ENCODE data around the gene HTRA3. TPM values are rescaled to one million over a fixed set of nuclear protein-coding genes. Genes with fewer than 3 reads are reported as not detected.

HTRA3 gene
- total RNA-seq, 2 experiments from 2014 or later = not detected

- no peaks in the 10 kb centered on the region for H3K4me1 Mint-ChIP-seq
- H3K36me3 Mint-ChIP-seq (ENCODE audit: low read depth) = no peaks in the 10 kb centered on the region
- H3K4me3 Mint-ChIP-seq = no peak overlapping the region
- no peak overlapping the region for H3K27ac Mint-ChIP-seq
- no peaks in the 10 kb centered on the region for H3K9me3 Mint-ChIP-seq
- CTCF ChIA-PET = no interaction called here
- peaks cover 1% of the 10 kb centered on the region for H3K27me3 Mint-ChIP-seq
- no peak for DNase-seq
- POLR2A ChIA-PET = no interaction called here
Observed at GRCh38 chr4:8259743-8260430, 9.7 kb upstream of the HTRA3 start.

- POLR2A ChIA-PET = no interaction called here
- no peak overlapping the region for H3K4me3 Mint-ChIP-seq
- DNase-seq = no peak
- CTCF ChIA-PET = no interaction called here
- no peaks in the 10 kb centered on the region for H3K9me3 Mint-ChIP-seq
- peaks cover 1% of the 10 kb centered on the region for H3K27me3 Mint-ChIP-seq
- H3K27ac Mint-ChIP-seq = no peak overlapping the region
- H3K4me1 Mint-ChIP-seq = no peaks in the 10 kb centered on the region
- H3K36me3 Mint-ChIP-seq (ENCODE audit: low read depth) = no peaks in the 10 kb centered on the region
Observed at GRCh38 chr4:8260656-8261111, 8.9 kb upstream of the HTRA3 start.

- Mint-ChIP-seq H3K27me3 (peaks cover 1% of the 10 kb centered on the region), H3K36me3 (ENCODE audit: low read depth) (no peaks in the 10 kb centered on the region), H3K27ac (no peak overlapping the region), H3K4me1 (no peaks in the 10 kb centered on the region), H3K9me3 (no peaks in the 10 kb centered on the region), H3K4me3 (no peak overlapping the region)
- CTCF ChIA-PET = no interaction called here
- DNase-seq = no peak
- POLR2A ChIA-PET = no interaction called here
Observed at GRCh38 chr4:8261851-8262535, 7.6 kb upstream of the HTRA3 start.

- Mint-ChIP-seq H3K27me3 (peaks cover 1% of the 10 kb centered on the region), H3K4me1 (no peaks in the 10 kb centered on the region), H3K36me3 (ENCODE audit: low read depth) (no peaks in the 10 kb centered on the region), H3K4me3 (no peak overlapping the region), H3K27ac (no peak overlapping the region), H3K9me3 (no peaks in the 10 kb centered on the region)
- ChIA-PET CTCF (no interaction called here), POLR2A (no interaction called here)
- no peak for DNase-seq
Observed at GRCh38 chr4:8262637-8263322, 6.8 kb upstream of the HTRA3 start.

- POLR2A ChIA-PET = no interaction called here
- Mint-ChIP-seq H3K27ac (no peak overlapping the region), H3K9me3 (no peaks in the 10 kb centered on the region), H3K27me3 (peaks cover 3% of the 10 kb centered on the region), H3K4me3 (no peak overlapping the region), H3K4me1 (no peaks in the 10 kb centered on the region), H3K36me3 (ENCODE audit: low read depth) (no peaks in the 10 kb centered on the region)
- CTCF ChIA-PET = no interaction called here
- DNase-seq = no peak
Observed at GRCh38 chr4:8263397-8263796, 6.2 kb upstream of the HTRA3 start.

- CTCF ChIA-PET = no interaction called here
- Mint-ChIP-seq H3K4me3 (no peak overlapping the region), H3K9me3 (no peaks in the 10 kb centered on the region), H3K36me3 (ENCODE audit: low read depth) (no peaks in the 10 kb centered on the region), H3K27me3 (peaks cover 9% of the 10 kb centered on the region), H3K4me1 (no peaks in the 10 kb centered on the region), H3K27ac (no peak overlapping the region)
- POLR2A ChIA-PET = no interaction called here
- no peak for DNase-seq
Observed at GRCh38 chr4:8264106-8264505, 5.4 kb upstream of the HTRA3 start.

GRCh38 chr4:8265171-8265929 is 4.2 kb upstream of the HTRA3 start:
- Mint-ChIP-seq H3K27ac (no peak overlapping the region), H3K36me3 (ENCODE audit: low read depth) (no peaks in the 10 kb centered on the region), H3K9me3 (no peaks in the 10 kb centered on the region), H3K4me3 (no peak overlapping the region), H3K27me3 (peaks cover 10% of the 10 kb centered on the region), H3K4me1 (no peaks in the 10 kb centered on the region)
- no peak for DNase-seq
- CTCF ChIA-PET = no interaction called here
- POLR2A ChIA-PET = no interaction called here

GRCh38 chr4:8266088-8266487 is 3.5 kb upstream of the HTRA3 start:
- H3K4me1 Mint-ChIP-seq = no peaks in the 10 kb centered on the region
- CTCF ChIA-PET = no interaction called here

GRCh38 chr4:8266508-8266907 is 3.0 kb upstream of the HTRA3 start:
- Mint-ChIP-seq H3K27ac (no peak overlapping the region), H3K36me3 (ENCODE audit: low read depth) (no peaks in the 10 kb centered on the region), H3K4me3 (no peak overlapping the region), H3K9me3 (no peaks in the 10 kb centered on the region), H3K4me1 (no peaks in the 10 kb centered on the region), H3K27me3 (peaks cover 20% of the 10 kb centered on the region)
- no peak for DNase-seq
- POLR2A ChIA-PET = no interaction called here
- CTCF ChIA-PET = interaction anchor here (0.7 to 1.2 kb wide), 3 partner anchors 9 to 187 kb away, joined by 3 to 8 read pairs (median 3); no protein-coding TSS in a partner anchor

More at GRCh38 chr4:8266088-8266487, 3.5 kb upstream of the HTRA3 start:
- peaks cover 16% of the 10 kb centered on the region for H3K27me3 Mint-ChIP-seq
- H3K36me3 Mint-ChIP-seq (ENCODE audit: low read depth) = no peaks in the 10 kb centered on the region
- H3K9me3 Mint-ChIP-seq = no peaks in the 10 kb centered on the region
- no peak overlapping the region for H3K4me3 Mint-ChIP-seq
- DNase-seq = no peak
- POLR2A ChIA-PET = no interaction called here
- no peak overlapping the region for H3K27ac Mint-ChIP-seq

- ChIA-PET POLR2A (no interaction called here), CTCF (interaction anchor here (0.6 to 1.3 kb wide), 6 partner anchors 8 to 264 kb away, joined by 3 to 8 read pairs (median 3); partner anchors contain the start of gene SH3TC1)
- peaks cover 24% of the 10 kb centered on the region for H3K27me3 Mint-ChIP-seq
- DNase-seq = peak; percentile 29
- H3K9me3 Mint-ChIP-seq = no peaks in the 10 kb centered on the region
- H3K4me3 Mint-ChIP-seq = no peak overlapping the region
- H3K36me3 Mint-ChIP-seq (ENCODE audit: low read depth) = no peaks in the 10 kb centered on the region
- H3K4me1 Mint-ChIP-seq = no peaks in the 10 kb centered on the region
- no peak overlapping the region for H3K27ac Mint-ChIP-seq
Observed at GRCh38 chr4:8267077-8267476, 2.5 kb upstream of the HTRA3 start.

- H3K27me3 Mint-ChIP-seq = peaks cover 24% of the 10 kb centered on the region
- no peak overlapping the region for H3K27ac Mint-ChIP-seq
- no peak for DNase-seq
- no peaks in the 10 kb centered on the region for H3K4me1 Mint-ChIP-seq
- H3K9me3 Mint-ChIP-seq = no peaks in the 10 kb centered on the region
- POLR2A ChIA-PET = no interaction called here
- CTCF ChIA-PET = interaction anchor here (1.2 to 1.3 kb wide), 2 partner anchors 15 to 69 kb away, joined by 3 read pairs; partner anchors contain the start of gene SH3TC1
- H3K4me3 Mint-ChIP-seq = no peak overlapping the region
- no peaks in the 10 kb centered on the region for H3K36me3 Mint-ChIP-seq (ENCODE audit: low read depth)
Observed at GRCh38 chr4:8268211-8268610, 1.3 kb upstream of the HTRA3 start.

- H3K9me3 Mint-ChIP-seq = no peaks in the 10 kb centered on the region
- no peak for DNase-seq
- H3K4me1 Mint-ChIP-seq = no peaks in the 10 kb centered on the region
- no peak overlapping the region for H3K27ac Mint-ChIP-seq
- no peaks in the 10 kb centered on the region for H3K36me3 Mint-ChIP-seq (ENCODE audit: low read depth)
- peaks cover 24% of the 10 kb centered on the region for H3K27me3 Mint-ChIP-seq
- ChIA-PET POLR2A (no interaction called here), CTCF (no interaction called here)
- no peak overlapping the region for H3K4me3 Mint-ChIP-seq
Observed at GRCh38 chr4:8268901-8269534, 536 bp upstream of the HTRA3 start.
